IMR-90 (cell line): ENCODE measurements around the gene C7orf25. TPM values are rescaled to one million over a fixed set of nuclear protein-coding genes. Genes with fewer than 3 reads are reported as not detected.

ENCODE experiments used
- ATAC-seq: fragments of 200-7000 bp; cut with Tn5 transposase; 2 replicates; pipeline ENCODE4 v1.9.1; 2020; ENCODE audit warnings: low read depth, mild to moderate bottlenecking, moderate library complexity
- BruUV-seq: library from RNA; stranded (reverse); fragments of 400-500 nt; replicated peaks from 2 replicates; lab custom pipeline; 2021; lab: Mats Ljungman, UMichigan
- CTCF ChIA-PET: fragments of 300-600 bp; formaldehyde crosslinking; extraction: SDS; loops from one replicate; lab custom pipeline; 2021; ENCODE audit warnings: antibody characterized with exemption; lab: Yijun Ruan, JAX
- POLR2A ChIA-PET: fragments of 300-600 bp; sonication (Branson Sonifier 250); formaldehyde crosslinking; loops from one replicate; lab custom pipeline; 2022; ENCODE audit warnings: antibody characterized with exemption; ENCODE audit not compliant: unreplicated experiment; lab: Charles Lee
- DNase-seq: peaks from one replicate; pipeline ENCODE4 v3.0.0; 2013
- H2AFZ ChIP-seq: replicated peaks from 2 replicates; pipeline ENCODE3; 2013; ENCODE audit warnings: low read length, mild to moderate bottlenecking; ENCODE audit not compliant: poor library complexity
- H2AK5ac ChIP-seq: 2 replicates; pipeline ENCODE4 v1.6.1; 2013; ENCODE audit warnings: low read depth, low read length, inconsistent platforms
- H2AK9ac ChIP-seq: replicated peaks from 2 replicates; pipeline ENCODE3; 2013; ENCODE audit warnings: mild to moderate bottlenecking, low read depth, low read length, moderate library complexity; ENCODE audit not compliant: poor library complexity
- H2BK120ac ChIP-seq: 2 replicates; pipeline ENCODE4 v1.6.1; 2013; ENCODE audit warnings: low read depth, low read length, inconsistent platforms
- H2BK15ac ChIP-seq: 3 replicates; pipeline ENCODE4 v1.6.1; 2013; ENCODE audit warnings: low read depth, low read length, inconsistent platforms
- H2BK20ac ChIP-seq: 2 replicates; pipeline ENCODE4 v1.6.1; 2013; ENCODE audit warnings: low read depth, mild to moderate bottlenecking, inconsistent platforms, low read length, moderate library complexity
- H2BK5ac ChIP-seq: 2 replicates; pipeline ENCODE4 v1.6.1; 2013; ENCODE audit warnings: mild to moderate bottlenecking, low read depth, low read length, inconsistent platforms; ENCODE audit not compliant: poor library complexity, severe bottlenecking
- H3K14ac ChIP-seq: replicated peaks from 2 replicates; pipeline ENCODE4 v1.6.1; 2013; ENCODE audit warnings: low read depth, low read length, inconsistent platforms
- H3K18ac ChIP-seq: 2 replicates; pipeline ENCODE4 v1.6.1; 2013; ENCODE audit warnings: low read depth, low read length, control low read depth
- H3K23ac ChIP-seq: 2 replicates; pipeline ENCODE4 v1.6.1; 2013; ENCODE audit warnings: low read depth, low read length, inconsistent platforms
- H3K27ac ChIP-seq: 2 replicates; pipeline ENCODE4 v1.5.1; 2013; ENCODE audit warnings: mild to moderate bottlenecking, control low read depth, low read length; ENCODE audit not compliant: insufficient read depth
- H3K27me3 ChIP-seq: 2 replicates; pipeline ENCODE4 v1.6.1; 2013; ENCODE audit warnings: low read length; ENCODE audit not compliant: control insufficient read depth, insufficient read depth
- H3K36me3 ChIP-seq: 2 replicates; pipeline ENCODE4 v1.6.1; 2013; ENCODE audit warnings: low read length, mixed read lengths; ENCODE audit not compliant: control insufficient read depth, insufficient read depth
- H3K4ac ChIP-seq: 2 replicates; pipeline ENCODE4 v1.6.1; 2013; ENCODE audit warnings: low read depth, low read length, inconsistent platforms
- H3K4me1 ChIP-seq: 2 replicates; pipeline ENCODE4 v1.6.1; 2013; ENCODE audit warnings: low read length, mixed read lengths; ENCODE audit not compliant: control insufficient read depth, insufficient read depth
- H3K4me2 ChIP-seq: 2 replicates; pipeline ENCODE4 v1.6.1; 2013; ENCODE audit warnings: low read depth, mild to moderate bottlenecking, control low read depth, low read length, moderate library complexity
- H3K4me3 ChIP-seq: 2 replicates; pipeline ENCODE4 v1.5.1; 2013; ENCODE audit warnings: low read depth, mild to moderate bottlenecking, control low read depth, low read length, moderate library complexity; ENCODE audit not compliant: insufficient read depth
- H3K56ac ChIP-seq: 2 replicates; pipeline ENCODE4 v1.6.1; 2013; ENCODE audit warnings: low read length, inconsistent platforms; ENCODE audit not compliant: insufficient read depth; ENCODE audit errors: extremely low read depth
- H3K79me1 ChIP-seq, 2 experiments: 2 replicates each; pipeline ENCODE4 v1.6.1; 2013; ENCODE audit warnings: low read length in 2 of 2, inconsistent platforms in 1 of 2, low read depth in 1 of 2
- H3K9ac ChIP-seq: 2 replicates; pipeline ENCODE4 v1.6.1; 2013; ENCODE audit warnings: low read depth, low read length, control low read depth
- H3K9me1 ChIP-seq: 2 replicates; pipeline ENCODE4 v1.6.1; 2013; ENCODE audit warnings: low read length, inconsistent platforms; ENCODE audit not compliant: insufficient read depth
- H3K9me3 ChIP-seq: 2 replicates; pipeline ENCODE4 v1.6.1; 2013; ENCODE audit warnings: low read length; ENCODE audit not compliant: control insufficient read depth, insufficient read depth
- H4K20me1 ChIP-seq: 2 replicates; pipeline ENCODE4 v1.6.1; 2013; ENCODE audit warnings: low read length, inconsistent platforms; ENCODE audit not compliant: insufficient read depth
- H4K5ac ChIP-seq: 2 replicates; pipeline ENCODE4 v1.6.1; 2013; ENCODE audit warnings: mild to moderate bottlenecking, low read depth, low read length, control low read depth
- H4K8ac ChIP-seq, 2 experiments: 2 replicates each; pipeline ENCODE4 v1.6.1; 2013; ENCODE audit warnings: low read depth in 2 of 2, low read length in 2 of 2, control low read depth in 1 of 2, inconsistent platforms in 1 of 2
- H4K91ac ChIP-seq: 2 replicates; pipeline ENCODE4 v1.6.1; 2013; ENCODE audit warnings: low read depth, low read length, inconsistent platforms; ENCODE audit not compliant: insufficient read depth
- BHLHE40 ChIP-seq: fragments of 150-350 bp; IDR thresholded peaks from 2 replicates; pipeline ENCODE4 v1.6.1; 2016; ENCODE audit warnings: mild to moderate bottlenecking, low read depth, low read length
- CHD1 ChIP-seq: IDR thresholded peaks from 2 replicates; pipeline ENCODE4 v1.6.1; 2012; ENCODE audit warnings: low read depth, low read length, improper control_type of control experiment
- MAZ ChIP-seq: IDR thresholded peaks from 2 replicates; pipeline ENCODE4 v1.6.1; 2012; ENCODE audit warnings: low read depth, mild to moderate bottlenecking, low read length, improper control_type of control experiment, moderate library complexity, borderline replicate concordance
- MXI1 ChIP-seq: IDR thresholded peaks from 2 replicates; pipeline ENCODE4 v1.6.1; 2012; ENCODE audit warnings: low read depth, mild to moderate bottlenecking, low read length, moderate library complexity, borderline replicate concordance
- NFE2L2 ChIP-seq: fragments of 150-350 bp; IDR thresholded peaks from 2 replicates; pipeline ENCODE4 v1.6.1; 2016; ENCODE audit warnings: low read depth, mild to moderate bottlenecking, low read length
- USF2 ChIP-seq: fragments of 150-350 bp; IDR thresholded peaks from 2 replicates; pipeline ENCODE4 v1.6.1; 2017; ENCODE audit warnings: mild to moderate bottlenecking, antibody characterized with exemption, low read length, low read depth
- WGBS, 2 experiments: methylation state at CpG; one replicate each; pipeline versions ENCODE4 v1.1.5 to v1.1.7; 2013; ENCODE audit warnings: missing lambda C conversion rate in 2 of 2; ENCODE audit not compliant: insufficient read length in 1 of 2; ENCODE audit errors: extremely low coverage in 2 of 2; 5-methylcytosine and 5-hydroxymethylcytosine counted together
- dilution Hi-C: fragments of 300-500 bp; cut with HindIII; formaldehyde crosslinking; loops from one replicate; pipeline ENCODE4 v1.14.3; 2018; ENCODE audit warnings: low sequenced_read_pairs; ENCODE audit not compliant: unreplicated experiment
- in situ Hi-C: fragments of 300-500 bp; cut with MboI; formaldehyde crosslinking; loops from 3 replicates; pipeline ENCODE4 v1.14.3; 2019; ENCODE audit warnings: low sequenced_read_pairs, inconsistent platforms, mixed read lengths
- intact Hi-C: fragments of 100-400 bp; cut with micrococcal nuclease; formaldehyde crosslinking; loops from 2 replicates; pipeline ENCODE4 v1.10.0; 2022
- polyA plus RNA-seq, 3 experiments: library from polyadenylated mRNA; depleted of rRNA; stranded (reverse); fragments of >200 nt; gene quantifications; 2 replicates each; pipeline ENCODE4 v1.2.3, GENCODE V29; 2012; ENCODE audit warnings: low replicate concordance in 1 of 3
- total RNA-seq: library from RNA; depleted of rRNA; stranded (reverse); fragments of >200 nt; gene quantifications from 2 replicates; pipeline ENCODE4 v1.2.3, GENCODE V29; 2012
- TF ChIP-seq, protein P1 (sequence below): fragments of 150-350 bp; IDR thresholded peaks from 2 replicates; pipeline ENCODE4 v1.6.1; 2016; ENCODE audit warnings: low read depth, mild to moderate bottlenecking, low read length, moderate library complexity, borderline replicate concordance

The C7orf25 gene
- total and polyA plus RNA-seq, 2 of the 4 experiments (the other 2 are of a cell fraction): 4.5 to 6.1 TPM

DNA sequence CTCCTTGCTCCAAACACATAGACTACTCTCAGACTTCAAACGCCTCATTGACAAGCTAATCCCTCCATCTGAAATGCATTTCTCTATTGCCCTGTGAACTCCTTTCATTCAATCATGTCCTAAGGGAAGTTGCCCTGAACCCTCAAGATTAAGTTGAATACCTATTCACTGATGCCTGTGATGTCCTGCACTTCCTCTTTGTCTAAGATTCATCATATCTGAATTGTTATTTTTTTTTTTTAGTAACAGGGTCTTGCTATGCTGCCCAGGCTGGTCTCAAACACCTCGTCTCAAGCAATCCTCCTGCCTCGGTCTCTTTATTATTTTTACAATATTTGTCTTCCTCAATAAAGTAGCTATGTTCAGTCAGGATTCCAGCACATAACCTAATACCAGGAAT lies 16.9 kb upstream of the C7orf25 start:
- peaks cover 34% of the 10 kb centered on the region for H4K20me1 ChIP-seq
- H3K4me3 ChIP-seq: no peak overlapping the region
- H4K91ac ChIP-seq: no peak overlapping the region
- DNase-seq (no peak), ATAC-seq (no peak)
- H3K9me1 ChIP-seq: peaks cover 2% of the 10 kb centered on the region; the same call in 1 of the 2 replicates
- no peak overlapping the region for H3K27ac ChIP-seq
- CTCF ChIA-PET: interaction anchor here (1.1 to 1.9 kb wide), 2 partner anchors 14 to 18 kb away, joined by 3 to 4 read pairs; no protein-coding TSS in a partner anchor
- H4K8ac ChIP-seq: no peak overlapping the region
- intact Hi-C loops (no loop called here), in situ Hi-C loops (loop anchor here (25.0 kb wide), 1 partner anchor 909 kb away; no protein-coding TSS in a partner anchor), dilution Hi-C loops (loop anchor here (25.0 kb wide), 1 partner anchor 309 kb away; no protein-coding TSS in a partner anchor)
- POLR2A ChIA-PET: no interaction called here
- no peaks in the 10 kb centered on the region for H3K27me3 ChIP-seq
- H3K23ac ChIP-seq: no peak overlapping the region
- no peak overlapping the region for H2BK20ac ChIP-seq
- H2BK120ac ChIP-seq: no peak overlapping the region
- TF ChIP-seq NFE2L2: no peak
- no peak for TF ChIP-seq MXI1
- no peak for TF ChIP-seq USF2
- no peak for TF ChIP-seq BHLHE40
- no peak for TF ChIP-seq MAZ
- no peak for TF ChIP-seq CHD1
- TF ChIP-seq, protein P1, sequence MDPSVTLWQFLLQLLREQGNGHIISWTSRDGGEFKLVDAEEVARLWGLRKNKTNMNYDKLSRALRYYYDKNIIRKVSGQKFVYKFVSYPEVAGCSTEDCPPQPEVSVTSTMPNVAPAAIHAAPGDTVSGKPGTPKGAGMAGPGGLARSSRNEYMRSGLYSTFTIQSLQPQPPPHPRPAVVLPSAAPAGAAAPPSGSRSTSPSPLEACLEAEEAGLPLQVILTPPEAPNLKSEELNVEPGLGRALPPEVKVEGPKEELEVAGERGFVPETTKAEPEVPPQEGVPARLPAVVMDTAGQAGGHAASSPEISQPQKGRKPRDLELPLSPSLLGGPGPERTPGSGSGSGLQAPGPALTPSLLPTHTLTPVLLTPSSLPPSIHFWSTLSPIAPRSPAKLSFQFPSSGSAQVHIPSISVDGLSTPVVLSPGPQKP: no peak
- H3K56ac ChIP-seq: no peak overlapping the region
- no peak overlapping the region for H3K18ac ChIP-seq
- H3K4me2 ChIP-seq: no peak overlapping the region
- WGBS, 2 experiments: no CpG with 5 or more reads among the region's 3 CpGs
- H3K14ac ChIP-seq: no peak overlapping the region
- H3K9ac ChIP-seq: no peak overlapping the region
- H2AK9ac ChIP-seq: no peak overlapping the region
- H2AK5ac ChIP-seq: no peak overlapping the region
- H2BK5ac ChIP-seq: no peak overlapping the region
- H3K4ac ChIP-seq: no peak overlapping the region
- H2AFZ ChIP-seq: no peak overlapping the region
- BruUV-seq: no TSS peak
- peaks cover 4% of the 10 kb centered on the region for H3K4me1 ChIP-seq
- no peak overlapping the region for H4K5ac ChIP-seq
- no peak overlapping the region; the same call in 2 of the 3 replicates for H2BK15ac ChIP-seq
- H3K9me3 ChIP-seq: no peaks in the 10 kb centered on the region
- H3K79me1 ChIP-seq: peaks cover 13 to 64% of the 10 kb centered on the region in 2 experiments; a peak in 3 of 4 replicates
- peaks cover 15% of the 10 kb centered on the region for H3K36me3 ChIP-seq
